HCT116 (cell line): ENCODE data around the gene SDK1. TPM values are rescaled to one million over a fixed set of nuclear protein-coding genes. Genes with fewer than 3 reads are reported as not detected.

ENCODE experiments used
- ATAC-seq: fragments of 200-7000 bp; cut with Tn5 transposase; 2 replicates; pipeline ENCODE4 v1.9.1; 2020; ENCODE audit warnings: mild to moderate bottlenecking, moderate library complexity
- BruUV-seq: library from RNA; stranded (reverse); fragments of 400-500 nt; replicated peaks from 2 replicates; lab custom pipeline; 2021; lab: Mats Ljungman, UMichigan
- CTCF ChIA-PET: fragments of 300-600 bp; sonication (Branson Sonifier 250); formaldehyde crosslinking; loops from one replicate; lab custom pipeline; 2021; ENCODE audit warnings: antibody characterized with exemption; lab: Charles Lee
- POLR2A ChIA-PET: fragments of 300-600, 350-600 bp; sonication (Branson Sonifier 250); formaldehyde crosslinking; loops from one replicate; lab custom pipeline; 2021; ENCODE audit warnings: antibody characterized with exemption; lab: Charles Lee
- RAD21 ChIA-PET, 2 experiments: fragments of 300-600 bp; sonication (Branson Sonifier 250); formaldehyde crosslinking; loops; one replicate each; lab custom pipeline; 2023; ENCODE audit warnings: low total read pairs in 2 of 2; ENCODE audit not compliant: uncharacterized antibody in 2 of 2, unreplicated experiment in 2 of 2, low non-redundant PET in 1 of 2; lab: Charles Lee
- DNase-seq: peaks from one replicate; pipeline ENCODE4 v3.0.0-alpha.2; 2010; ENCODE audit warnings: low read depth, low spot score
- H2AFZ ChIP-seq: fragments of 200-600 bp; shearing (Covaris generic), sonication (generic); 2 replicates; pipeline ENCODE4 v1.6.1; 2017; ENCODE audit warnings: low read depth, mixed run types, mixed read lengths, antibody characterized with exemption, low read length; ENCODE audit not compliant: poor library complexity, severe bottlenecking
- H3K27ac ChIP-seq: 2 replicates; pipeline ENCODE4 v1.5.1; 2012; ENCODE audit warnings: low read depth, low read length
- H3K27me3 ChIP-seq: fragments of 200-600 bp; sonication (generic); 2 replicates; pipeline ENCODE4 v1.6.1; 2016; ENCODE audit warnings: mixed run types, low read length, mixed read lengths; ENCODE audit not compliant: insufficient read depth
- H3K36me3 ChIP-seq, 2 experiments: fragments of 200-500 bp in 1 of 2; fragments of 200-600 bp in 1 of 2; sonication (Bioruptor generic) in 1 of 2; sonication (generic) in 1 of 2; 2 replicates each; pipeline versions ENCODE4 v1.5.1 to v1.6.1; 2014 to 2016; ENCODE audit warnings: low read length in 2 of 2, inconsistent platforms in 1 of 2, mixed read lengths in 1 of 2, mixed run types in 1 of 2; ENCODE audit not compliant: insufficient read depth in 2 of 2, control insufficient read depth in 1 of 2
- H3K4me1 ChIP-seq, 2 experiments: fragments of 200-600 bp in 1 of 2; sonication (generic) in 1 of 2; 2 replicates each; pipeline versions ENCODE4 v1.5.1 to v1.6.1; 2012 to 2017; ENCODE audit warnings: low read length in 2 of 2, inconsistent platforms in 1 of 2, mild to moderate bottlenecking in 1 of 2, mixed read lengths in 1 of 2, mixed run types in 1 of 2, moderate library complexity in 1 of 2; ENCODE audit not compliant: insufficient read depth in 2 of 2, control insufficient read depth in 1 of 2
- H3K4me2 ChIP-seq: fragments of 200-600 bp; sonication (generic); 2 replicates; pipeline ENCODE4 v1.6.1; 2017; ENCODE audit warnings: mixed run types, low read length, mixed read lengths
- H3K4me3 ChIP-seq, 2 experiments: fragments of 200-600 bp in 1 of 2; sonication (generic) in 1 of 2; replicated peaks in 1 of 2; 2 replicates each; pipeline ENCODE4 v1.5.1; 2011 to 2016; ENCODE audit warnings: low read length in 2 of 2, control low read depth in 1 of 2, low read depth in 1 of 2, mild to moderate bottlenecking in 1 of 2, mixed read lengths in 1 of 2, mixed run types in 1 of 2
- H3K79me2 ChIP-seq: fragments of 200-600 bp; sonication (generic); 2 replicates; pipeline ENCODE4 v1.6.1; 2017; ENCODE audit warnings: mild to moderate bottlenecking, mixed run types, low read length, moderate library complexity, mixed read lengths; ENCODE audit not compliant: insufficient read depth
- H3K9ac ChIP-seq: fragments of 200-600 bp; sonication (generic); 2 replicates; pipeline ENCODE4 v1.6.1; 2016; ENCODE audit warnings: low read length, mixed read lengths
- H3K9me2 ChIP-seq: fragments of 200-600 bp; sonication (generic), shearing (Covaris generic); 2 replicates; pipeline ENCODE4 v1.6.1; 2017; ENCODE audit warnings: mixed run types, mild to moderate bottlenecking, moderate library complexity; ENCODE audit not compliant: insufficient read depth
- H3K9me3 ChIP-seq, 2 experiments: fragments of 200-500 bp in 1 of 2; fragments of 200-600 bp in 1 of 2; sonication (Bioruptor generic) in 1 of 2; sonication (generic) in 1 of 2; 2 replicates each; pipeline ENCODE4 v1.6.1; 2014 to 2017; ENCODE audit warnings: low read length in 2 of 2, mixed read lengths in 2 of 2, inconsistent platforms in 1 of 2, low read depth in 1 of 2, mild to moderate bottlenecking in 1 of 2, mixed run types in 1 of 2, moderate library complexity in 1 of 2; ENCODE audit not compliant: control insufficient read depth in 1 of 2, insufficient read depth in 1 of 2
- H4K20me1 ChIP-seq: fragments of 200-600 bp; sonication (generic), shearing (Covaris generic); 2 replicates; pipeline ENCODE4 v1.6.1; 2017; ENCODE audit warnings: mixed run types, mild to moderate bottlenecking, moderate library complexity; ENCODE audit not compliant: insufficient read depth
- CBX3 ChIP-seq: IDR thresholded peaks from 2 replicates; pipeline ENCODE4 v1.6.1; 2012; ENCODE audit warnings: low read depth
- CEBPB ChIP-seq: IDR thresholded peaks from 2 replicates; pipeline ENCODE4 v1.6.1; 2012; ENCODE audit warnings: low read depth
- EGR1 ChIP-seq: IDR thresholded peaks from 2 replicates; pipeline ENCODE4 v1.6.1; 2012; ENCODE audit warnings: low read depth
- ELF1 ChIP-seq: IDR thresholded peaks from 2 replicates; pipeline ENCODE4 v1.6.1; 2012; ENCODE audit warnings: low read depth, borderline replicate concordance
- EZH2 ChIP-seq: fragments of 200-600 bp; sonication (generic); IDR thresholded peaks from 2 replicates; pipeline ENCODE4 v1.6.1; 2017; ENCODE audit warnings: antibody characterized with exemption, mixed run types
- EZH2phosphoT487 ChIP-seq: fragments of 200-600 bp; IDR thresholded peaks from 2 replicates; pipeline ENCODE4 v1.6.1; 2018; ENCODE audit warnings: antibody characterized with exemption, borderline replicate concordance
- FOSL1 ChIP-seq: IDR thresholded peaks from 2 replicates; pipeline ENCODE4 v1.6.1; 2012; ENCODE audit warnings: low read depth
- POLR2A ChIP-seq: IDR thresholded peaks from 2 replicates; pipeline ENCODE4 v1.7.0; 2011; ENCODE audit warnings: borderline replicate concordance; ENCODE audit not compliant: insufficient read depth, insufficient read length; ENCODE audit errors: extremely low read depth
- POLR2AphosphoS5 ChIP-seq: IDR thresholded peaks from 2 replicates; pipeline ENCODE4 v1.6.1; 2011; ENCODE audit warnings: mild to moderate bottlenecking, low read depth, low read length, moderate library complexity
- RAD21 ChIP-seq: IDR thresholded peaks from 2 replicates; pipeline ENCODE4 v1.6.1; 2012; ENCODE audit warnings: low read depth, mild to moderate bottlenecking
- SIN3A ChIP-seq: IDR thresholded peaks from 2 replicates; pipeline ENCODE4 v1.6.1; 2012; ENCODE audit warnings: low read depth
- SP1 ChIP-seq: IDR thresholded peaks from 2 replicates; pipeline ENCODE4 v1.6.1; 2012; ENCODE audit warnings: low read depth
- SRF ChIP-seq: IDR thresholded peaks from 2 replicates; pipeline ENCODE4 v1.6.1; 2012; ENCODE audit warnings: low read depth
- TCF7L2 ChIP-seq: IDR thresholded peaks from 2 replicates; pipeline ENCODE4 v1.7.0; 2011; ENCODE audit warnings: borderline replicate concordance, inconsistent platforms; ENCODE audit not compliant: insufficient read depth, insufficient read length; ENCODE audit errors: extremely low read depth
- YY1 ChIP-seq: IDR thresholded peaks from 2 replicates; pipeline ENCODE4 v1.6.1; 2011; ENCODE audit warnings: low read length, low read depth, moderate library complexity, mild to moderate bottlenecking; ENCODE audit not compliant: insufficient replicate concordance; ENCODE audit errors: extremely low read depth
- ZFX ChIP-seq: fragments of 450-650 bp; IDR thresholded peaks from 2 replicates; pipeline ENCODE4 v1.6.1; 2017
- ZNF274 ChIP-seq: fragments of 200-500 bp; sonication (Bioruptor generic); IDR thresholded peaks from 2 replicates; pipeline ENCODE4 v1.6.1; 2014; ENCODE audit warnings: mild to moderate bottlenecking, low read depth, low read length, inconsistent platforms
- intact Hi-C: fragments of 100-400 bp; cut with micrococcal nuclease; formaldehyde crosslinking; loops from 2 replicates; pipeline ENCODE4 v1.10.0; 2022
- total RNA-seq: library from RNA; stranded (reverse); gene quantifications from one replicate; pipeline ENCODE4 v1.2.1, GENCODE V29; 2021; ENCODE audit not compliant: unreplicated experiment
- TF ChIP-seq, protein P1 (sequence below): IDR thresholded peaks from 2 replicates; pipeline ENCODE4 v1.6.1; 2012

The SDK1 gene
- total RNA-seq, 1 experiment from 2014 or later: 0.05 TPM

DNA sequence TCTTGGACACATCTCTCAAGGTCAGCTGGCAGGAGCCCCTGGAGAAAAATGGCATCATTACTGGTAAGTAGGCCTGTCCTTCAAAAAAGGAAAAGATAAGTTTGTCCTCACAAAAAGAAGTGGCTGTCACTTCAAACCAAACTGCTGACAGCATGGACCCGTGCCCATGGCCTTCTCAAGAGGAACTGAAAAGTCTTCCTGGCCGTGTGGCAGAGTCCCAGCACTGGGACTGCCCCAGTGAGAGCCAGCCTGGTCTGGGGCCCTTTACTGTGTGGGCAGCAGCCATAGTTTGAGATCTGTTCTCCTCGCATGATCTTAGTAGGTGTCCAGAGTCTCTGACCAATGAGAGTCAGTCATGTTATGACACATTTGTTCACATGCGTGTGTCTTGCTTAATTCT, 766.8 kb downstream of the SDK1 start:
- H4K20me1 ChIP-seq: no peaks in the 10 kb centered on the region

DNA sequence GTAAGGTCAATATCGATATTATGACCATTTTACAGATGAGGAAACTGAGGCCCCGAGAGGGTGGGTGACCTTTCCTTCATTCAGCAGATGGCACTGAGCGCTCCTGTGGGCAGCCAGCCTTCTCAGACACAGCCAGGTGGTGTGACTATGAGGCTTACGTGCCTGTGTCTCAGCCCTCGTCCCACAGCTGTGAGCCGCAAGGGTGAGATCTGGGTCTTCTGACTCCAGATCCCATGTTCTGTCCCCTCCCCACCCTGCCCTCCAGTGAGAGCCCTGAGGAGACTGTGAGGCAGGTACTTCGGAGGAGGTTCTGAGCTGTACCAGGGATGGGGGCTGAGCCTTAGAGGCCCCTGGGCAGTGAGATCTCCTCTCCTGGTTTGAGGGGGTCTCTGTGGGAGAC, 767.2 kb downstream of the SDK1 start:
- Histone ChIP-seq H3K4me3 (no peak overlapping the region), H3K36me3 (no peaks in the 10 kb centered on the region), H2AFZ (no peak overlapping the region), H3K4me1 (no peaks in the 10 kb centered on the region), H3K27ac (no peak overlapping the region), H3K9ac (no peak overlapping the region), H4K20me1 (no peaks in the 10 kb centered on the region), H3K9me3 (no peaks in the 10 kb centered on the region), H3K9me2 (no peaks in the 10 kb centered on the region), H3K27me3 (peaks cover 30% of the 10 kb centered on the region), H3K79me2 (no peaks in the 10 kb centered on the region), H3K4me2 (no peak overlapping the region)
- TF ChIP-seq YY1 (no peak), RAD21 (no peak), FOSL1 (no peak), CBX3 (no peak), ZFX (no peak), SP1 (no peak), POLR2A (no peak), EGR1 (no peak), EZH2phosphoT487 (no peak), SRF (no peak), ZNF274 (no peak), TCF7L2 (no peak), EZH2 (no peak), POLR2AphosphoS5 (no peak)
- TF ChIP-seq, protein P1, sequence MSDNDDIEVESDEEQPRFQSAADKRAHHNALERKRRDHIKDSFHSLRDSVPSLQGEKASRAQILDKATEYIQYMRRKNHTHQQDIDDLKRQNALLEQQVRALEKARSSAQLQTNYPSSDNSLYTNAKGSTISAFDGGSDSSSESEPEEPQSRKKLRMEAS: no peak
- ATAC-seq (no peak), DNase-seq (no peak)
- POLR2A ChIA-PET: no interaction called here
- BruUV-seq: no TSS peak
- intact Hi-C loops: no loop called here
- CTCF ChIA-PET: no interaction called here
- RAD21 ChIA-PET: no interaction called here

More for the DNA sequence above, 766.8 kb downstream of the SDK1 start:
- H3K4me2 ChIP-seq: no peak overlapping the region
- no peaks in the 10 kb centered on the region for H3K4me1 ChIP-seq
- H3K4me3 ChIP-seq: no peak overlapping the region
- ATAC-seq (no peak), DNase-seq (no peak)
- no peak overlapping the region for H3K9ac ChIP-seq
- H2AFZ ChIP-seq: no peak overlapping the region
- ChIA-PET RAD21 (no interaction called here), POLR2A (no interaction called here), CTCF (no interaction called here)
- H3K9me2 ChIP-seq: no peaks in the 10 kb centered on the region
- intact Hi-C loops: no loop called here
- no peak overlapping the region for H3K27ac ChIP-seq
- H3K36me3 ChIP-seq: no peaks in the 10 kb centered on the region
- no peaks in the 10 kb centered on the region for H3K9me3 ChIP-seq
- peaks cover 34% of the 10 kb centered on the region for H3K27me3 ChIP-seq
- no TSS peak for BruUV-seq
- no peaks in the 10 kb centered on the region for H3K79me2 ChIP-seq
- no peak for TF ChIP-seq RAD21
- TF ChIP-seq ELF1: no peak
- TF ChIP-seq, protein P1: no peak
- no peak for TF ChIP-seq SIN3A
- no peak for TF ChIP-seq CEBPB
- TF ChIP-seq EZH2: no peak
- no peak for TF ChIP-seq EZH2phosphoT487
- TF ChIP-seq YY1: no peak
- TF ChIP-seq FOSL1: no peak
- no peak for TF ChIP-seq POLR2AphosphoS5
